HG02885 (cell line): Measurements from ENCODE around the gene BBC3.
A peak's percentile ranks its signal among the peaks of the same experiment; 100 is the strongest.

Experiments used
- ATAC-seq: cut with Tn5 transposase; IDR thresholded peaks from one replicate; pipeline ENCODE4 v1.9.1; 2021; ENCODE audit warnings: mild to moderate bottlenecking; ENCODE audit not compliant: unreplicated experiment, poor library complexity

BBC3 gene

GRCh38 chr19:47232422-47233211 lies 1.6 kb upstream of the BBC3 start:
- no peak for ATAC-seq

- ATAC-seq: peak; percentile 41
These were observed 436 bp upstream of the BBC3 start for GRCh38 chr19:47231215-47232054.

GRCh38 chr19:47230054-47230920 lies 712 bp downstream of the BBC3 start:
- ATAC-seq: peak; percentile 25

- no peak for ATAC-seq
These were observed 1.3 kb downstream of the BBC3 start for GRCh38 chr19:47229676-47230053.

- ATAC-seq: no peak
These were observed 1.9 kb downstream of the BBC3 start for GRCh38 chr19:47228937-47229675.

GRCh38 chr19:47228168-47228936 lies 2.6 kb downstream of the BBC3 start:
- ATAC-seq: no peak

GRCh38 chr19:47227352-47228167 lies 3.4 kb downstream of the BBC3 start:
- ATAC-seq: no peak

- ATAC-seq: peak; percentile 31
These were observed 4.3 kb downstream of the BBC3 start for GRCh38 chr19:47226426-47227351.

- peak; percentile 52 for ATAC-seq
These were observed 5.1 kb downstream of the BBC3 start for GRCh38 chr19:47225746-47226425.

GRCh38 chr19:47221890-47222289 lies 9.1 kb downstream of the BBC3 start:
- no peak for ATAC-seq

GRCh38 chr19:47221080-47221841 lies 9.7 kb downstream of the BBC3 start:
- no peak for ATAC-seq

GRCh38 chr19:47215581-47215980 lies 15.4 kb downstream of the BBC3 start:
- no peak for ATAC-seq

GRCh38 chr19:47210689-47211316 lies 20.2 kb downstream of the BBC3 start:
- ATAC-seq: no peak

GRCh38 chr19:47210180-47210490 lies 20.9 kb downstream of the BBC3 start:
- ATAC-seq: no peak

GRCh38 chr19:47209319-47210179 lies 21.4 kb downstream of the BBC3 start:
- no peak for ATAC-seq
